GM23248 (cell line): ENCODE measurements around the gene PIK3CB.

ENCODE experiments used
- EZH2 ChIP-seq: fragments of 200-600 bp; sonication (generic); IDR thresholded peaks from 2 replicates; pipeline ENCODE4 v1.6.1; 2018; ENCODE audit warnings: antibody characterized with exemption, mild to moderate bottlenecking; ENCODE audit not compliant: insufficient read depth, poor library complexity, severe bottlenecking
- EZH2phosphoT487 ChIP-seq: fragments of 200-600 bp; sonication (generic); IDR thresholded peaks from 2 replicates; pipeline ENCODE4 v1.6.1; 2018; ENCODE audit warnings: antibody characterized with exemption, moderate library complexity, mild to moderate bottlenecking, low read depth; ENCODE audit not compliant: insufficient read depth

- TF ChIP-seq EZH2 (no peak), EZH2phosphoT487 (no peak)
These were observed 28.4 kb upstream of the PIK3CB start for GRCh38 chr3:138862924-138863775.
